ENCODE data around the gene FNBP1.

- TF ChIP-seq CTCF (conservative IDR thresholded peaks at IDR 0.05; ENCODE audit: low read depth, low read length), result no peak
- TF ChIP-seq EZH2 (IDR thresholded peaks at IDR 0.05; ENCODE audit: low read length, unreplicated experiment), result no peak
- TF ChIP-seq EZH2phosphoT487 (IDR thresholded peaks at IDR 0.05; ENCODE audit: borderline replicate concordance, low read length), result no peak
Observed at GRCh38 chr9:130018265-130018664, 24.7 kb downstream of the FNBP1 start.
